Neuronal stem cell (in vitro differentiated cells): ENCODE results near the gene CACNA1F.

ENCODE experiments used
- DNase-seq: peaks from one replicate; pipeline ENCODE4 v3.0.0-alpha.2; 2013; ENCODE audit warnings: low spot score
- H2AFZ ChIP-seq: one replicate; pipeline ENCODE4 v1.6.1; 2013; ENCODE audit warnings: mild to moderate bottlenecking, low read length, inconsistent platforms
- H2AK5ac ChIP-seq: 2 replicates; pipeline ENCODE4 v1.6.1; 2013; ENCODE audit warnings: low read depth, mild to moderate bottlenecking, inconsistent platforms, low read length, moderate library complexity, mixed read lengths
- H2BK120ac ChIP-seq: 2 replicates; pipeline ENCODE4 v1.6.1; 2013; ENCODE audit warnings: low read depth, mild to moderate bottlenecking, inconsistent platforms, low read length, moderate library complexity, mixed read lengths
- H2BK12ac ChIP-seq: one replicate; pipeline ENCODE4 v1.6.1; 2013; ENCODE audit warnings: low read length, inconsistent platforms
- H2BK15ac ChIP-seq: 2 replicates; pipeline ENCODE4 v1.6.1; 2013; ENCODE audit warnings: mild to moderate bottlenecking, low read length, inconsistent platforms, mixed read lengths
- H2BK5ac ChIP-seq: one replicate; pipeline ENCODE4 v1.6.1; 2013; ENCODE audit warnings: inconsistent platforms, mild to moderate bottlenecking, low read length, moderate library complexity
- H3K14ac ChIP-seq: one replicate; pipeline ENCODE4 v1.6.1; 2013; ENCODE audit warnings: low read length, inconsistent platforms
- H3K18ac ChIP-seq: 2 replicates; pipeline ENCODE4 v1.6.1; 2013; ENCODE audit warnings: low read length, inconsistent platforms
- H3K23ac ChIP-seq: 2 replicates; pipeline ENCODE4 v1.6.1; 2013; ENCODE audit warnings: low read depth, mild to moderate bottlenecking, mixed read lengths, low read length, inconsistent platforms; ENCODE audit not compliant: poor library complexity
- H3K27ac ChIP-seq: replicated peaks from 3 replicates; pipeline ENCODE4 v1.5.1; 2013; ENCODE audit warnings: low read length, inconsistent platforms
- H3K27me3 ChIP-seq, 3 experiments: 2 replicates each; pipeline ENCODE4 v1.6.1; 2013; ENCODE audit warnings: low read length in 3 of 3, mild to moderate bottlenecking in 2 of 3, inconsistent platforms in 1 of 3, low read depth in 1 of 3, mixed read lengths in 1 of 3, moderate library complexity in 1 of 3; ENCODE audit not compliant: control insufficient read depth in 3 of 3, insufficient read depth in 3 of 3
- H3K36me3 ChIP-seq, 2 donors: replicated peaks in 1 of 2; 2 replicates each; pipeline ENCODE4 v1.6.1; 2013; ENCODE audit warnings: low read length in 2 of 2; ENCODE audit not compliant: control insufficient read depth in 2 of 2, insufficient read depth in 2 of 2
- H3K4ac ChIP-seq: 2 replicates; pipeline ENCODE4 v1.6.1; 2013; ENCODE audit warnings: inconsistent platforms, mild to moderate bottlenecking, low read length, moderate library complexity
- H3K4me1 ChIP-seq, 2 donors: 1 replicate in 1 of 2; 2 replicates in 1 of 2; pipeline ENCODE4 v1.6.1; 2013; ENCODE audit warnings: low read length in 2 of 2, low read depth in 1 of 2; ENCODE audit not compliant: control insufficient read depth in 2 of 2, insufficient read depth in 1 of 2
- H3K4me2 ChIP-seq: one replicate; pipeline ENCODE4 v1.6.1; 2013; ENCODE audit warnings: mild to moderate bottlenecking, low read length, inconsistent platforms; ENCODE audit not compliant: insufficient read depth, poor library complexity, severe bottlenecking
- H3K4me3 ChIP-seq, 2 donors: 2 replicates each; pipeline ENCODE4 v1.5.1; 2013; ENCODE audit warnings: low read length in 2 of 2, mild to moderate bottlenecking in 2 of 2, inconsistent platforms in 1 of 2, moderate library complexity in 1 of 2
- H3K79me1 ChIP-seq: one replicate; pipeline ENCODE4 v1.6.1; 2013; ENCODE audit warnings: low read depth, mild to moderate bottlenecking, inconsistent platforms, low read length, moderate library complexity
- H3K9ac ChIP-seq: one replicate; pipeline ENCODE4 v1.6.1; 2013; ENCODE audit warnings: mild to moderate bottlenecking, low read depth, low read length, inconsistent platforms; ENCODE audit not compliant: poor library complexity
- H3K9me3 ChIP-seq, 2 donors: replicated peaks in 1 of 2; 2 replicates each; pipeline versions ENCODE3 to v1.6.1; 2013; ENCODE audit warnings: low read length in 2 of 2, mild to moderate bottlenecking in 2 of 2, inconsistent platforms in 1 of 2, low read depth in 1 of 2, mixed read lengths in 1 of 2, moderate library complexity in 1 of 2; ENCODE audit not compliant: control insufficient read depth in 2 of 2, insufficient read depth in 1 of 2
- H4K8ac ChIP-seq: one replicate; pipeline ENCODE4 v1.6.1; 2013; ENCODE audit warnings: low read depth, mild to moderate bottlenecking, inconsistent platforms, low read length, moderate library complexity
- H4K91ac ChIP-seq: one replicate; pipeline ENCODE4 v1.6.1; 2013; ENCODE audit warnings: low read length, low read depth, mild to moderate bottlenecking, inconsistent platforms; ENCODE audit not compliant: poor library complexity
- WGBS, 2 donors: extraction: QIAGEN DNeasy Blood & Tissue Kit; methylation state at CpG; one replicate each; pipeline ENCODE4 v1.1.7; 2013; ENCODE audit warnings: missing lambda C conversion rate in 2 of 2, mixed read lengths in 1 of 2; ENCODE audit not compliant: insufficient read length in 2 of 2, insufficient replicate concordance in 1 of 2; ENCODE audit errors: extremely low coverage in 2 of 2; 5-methylcytosine and 5-hydroxymethylcytosine counted together

CACNA1F gene

GRCh38 chrX:49221868-49222267, 11.3 kb downstream of the CACNA1F start:
- Histone ChIP-seq H3K36me3 (no peaks in the 10 kb centered on the region), H4K8ac (no peak overlapping the region), H3K27ac (no peak overlapping the region), H2BK15ac (no peak overlapping the region), H3K14ac (no peak overlapping the region), H2BK120ac (no peak overlapping the region), H2AFZ (no peak overlapping the region), H3K4ac (no peak overlapping the region), H3K4me3 (no peak overlapping the region), H3K79me1 (no peaks in the 10 kb centered on the region), H3K4me1 (no peaks in the 10 kb centered on the region), H4K91ac (no peak overlapping the region), H3K18ac (no peak overlapping the region), H2BK5ac (no peak overlapping the region), H3K9me3 (no peaks in the 10 kb centered on the region), H3K4me2 (no peak overlapping the region), H2BK12ac (no peak overlapping the region), H3K9ac (no peak overlapping the region), H2AK5ac (no peak overlapping the region), H3K27me3 (peaks cover 0 to 22% (median 0%) of the 10 kb centered on the region in 3 experiments), H3K23ac (no peak overlapping the region)
- DNase-seq: no peak
- no CpG with 5 or more reads among the region's 2 CpGs for WGBS, 2 donors

- no peak overlapping the region for H3K4ac ChIP-seq
- no peak overlapping the region for H3K14ac ChIP-seq
- no peak overlapping the region for H2BK120ac ChIP-seq
- no peaks in the 10 kb centered on the region for H3K36me3 ChIP-seq
- no peak overlapping the region for H3K4me2 ChIP-seq
- no peak overlapping the region for H2BK15ac ChIP-seq
- H3K9me3 ChIP-seq: no peaks in the 10 kb centered on the region
- H3K23ac ChIP-seq: no peak overlapping the region
- H3K4me3 ChIP-seq: no peak overlapping the region
- no peak overlapping the region for H2AK5ac ChIP-seq
- no peaks in the 10 kb centered on the region for H3K4me1 ChIP-seq
- no peak overlapping the region for H3K9ac ChIP-seq
- H3K27ac ChIP-seq: no peak overlapping the region
- no peak overlapping the region for H2BK5ac ChIP-seq
- no peak overlapping the region for H4K91ac ChIP-seq
- H3K79me1 ChIP-seq: no peaks in the 10 kb centered on the region
- no peak overlapping the region for H3K18ac ChIP-seq
- no peak overlapping the region for H2AFZ ChIP-seq
- peaks cover 0 to 18% (median 0%) of the 10 kb centered on the region in 3 experiments for H3K27me3 ChIP-seq
- DNase-seq: no peak
- no peak overlapping the region for H2BK12ac ChIP-seq
- no peak overlapping the region for H4K8ac ChIP-seq
These were observed 13.0 kb downstream of the CACNA1F start for GRCh38 chrX:49220100-49220499.

GRCh38 chrX:49214996-49215526, 18.1 kb downstream of the CACNA1F start:
- no peak for DNase-seq
- H4K8ac ChIP-seq: no peak overlapping the region
- WGBS, 2 donors: no CpG with 5 or more reads among the region's 14 CpGs
- no peak overlapping the region for H3K9ac ChIP-seq
- no peak overlapping the region for H3K18ac ChIP-seq
- H3K4ac ChIP-seq: no peak overlapping the region
- no peaks in the 10 kb centered on the region for H3K4me1 ChIP-seq
- no peak overlapping the region for H3K4me3 ChIP-seq
- no peak overlapping the region for H2BK15ac ChIP-seq
- H3K14ac ChIP-seq: no peak overlapping the region
- H2BK5ac ChIP-seq: peak overlapping the region; percentile 66
- H3K23ac ChIP-seq: no peak overlapping the region
- H3K27me3 ChIP-seq: peaks cover 0 to 22% (median 0%) of the 10 kb centered on the region in 3 experiments
- no peaks in the 10 kb centered on the region for H3K79me1 ChIP-seq
- H2AFZ ChIP-seq: no peak overlapping the region
- no peak overlapping the region for H2BK120ac ChIP-seq
- no peak overlapping the region for H3K27ac ChIP-seq
- H4K91ac ChIP-seq: no peak overlapping the region
- no peak overlapping the region for H3K4me2 ChIP-seq
- H2BK12ac ChIP-seq: no peak overlapping the region
- no peaks in the 10 kb centered on the region for H3K9me3 ChIP-seq
- no peak overlapping the region for H2AK5ac ChIP-seq
- H3K36me3 ChIP-seq: no peaks in the 10 kb centered on the region

- H3K23ac ChIP-seq: no peak overlapping the region
- DNase-seq: no peak
- no peak overlapping the region for H2BK5ac ChIP-seq
- H3K36me3 ChIP-seq: no peaks in the 10 kb centered on the region
- H4K8ac ChIP-seq: no peak overlapping the region
- no peak overlapping the region for H2AFZ ChIP-seq
- H3K9me3 ChIP-seq: no peaks in the 10 kb centered on the region
- H3K9ac ChIP-seq: no peak overlapping the region
- no peak overlapping the region for H3K4me3 ChIP-seq
- no peak overlapping the region for H3K4ac ChIP-seq
- H3K27me3 ChIP-seq: peaks cover 0 to 21% (median 0%) of the 10 kb centered on the region in 3 experiments
- H3K14ac ChIP-seq: no peak overlapping the region
- no peaks in the 10 kb centered on the region for H3K79me1 ChIP-seq
- H4K91ac ChIP-seq: no peak overlapping the region
- H3K4me1 ChIP-seq: no peaks in the 10 kb centered on the region
- no peak overlapping the region for H2BK120ac ChIP-seq
- H3K4me2 ChIP-seq: no peak overlapping the region
- H2AK5ac ChIP-seq: no peak overlapping the region
- WGBS, 2 donors: no CpG with 5 or more reads among the region's 2 CpGs
- no peak overlapping the region for H2BK15ac ChIP-seq
- no peak overlapping the region for H3K27ac ChIP-seq
- no peak overlapping the region for H3K18ac ChIP-seq
- H2BK12ac ChIP-seq: no peak overlapping the region
These were observed 18.7 kb downstream of the CACNA1F start for GRCh38 chrX:49214416-49214815.
